HL-60 (cell line): Measurements from ENCODE around the gene ZFYVE28.

Source experiments
- DNase-seq, 2 experiments: peaks; one replicate each; pipeline ENCODE4 v3.0.0-alpha.2; 2010 to 2020; ENCODE audit warnings: low read depth in 1 of 2, low spot score in 1 of 2
- H3K27ac ChIP-seq: fragments of 250-450 bp; sonication (Bioruptor Pico); replicated peaks from 2 replicates; pipeline ENCODE4 v1.5.1; 2020; ENCODE audit warnings: mild to moderate bottlenecking, moderate library complexity
- H3K27me3 ChIP-seq: fragments of 250-450 bp; sonication (Bioruptor Pico); 2 replicates; pipeline ENCODE4 v1.5.1; 2021; ENCODE audit warnings: mild to moderate bottlenecking, moderate library complexity; ENCODE audit not compliant: insufficient read depth, poor library complexity, severe bottlenecking
- H3K4me3 ChIP-seq: replicated peaks from 2 replicates; pipeline ENCODE4 v1.5.1; 2011; ENCODE audit warnings: mild to moderate bottlenecking, control low read depth, low read length; ENCODE audit not compliant: insufficient read depth
- GABPA ChIP-seq: IDR thresholded peaks from 2 replicates; pipeline ENCODE4 v1.6.1; 2012; ENCODE audit warnings: low read depth
- POLR2AphosphoS5 ChIP-seq: IDR thresholded peaks from 2 replicates; pipeline ENCODE4 v1.6.1; 2012; ENCODE audit warnings: low read depth
- SPI1 ChIP-seq: IDR thresholded peaks from 2 replicates; pipeline ENCODE4 v1.6.1; 2012; ENCODE audit warnings: low read depth, mild to moderate bottlenecking, borderline replicate concordance
- TF ChIP-seq, protein P1 (sequence below): IDR thresholded peaks from one replicate; pipeline ENCODE4 v1.5.1; 2011; ENCODE audit warnings: low read length, control low read depth, inconsistent platforms; ENCODE audit not compliant: insufficient read depth
- TF ChIP-seq, protein P2 (sequence below): IDR thresholded peaks from 2 replicates; pipeline ENCODE4 v1.6.1; 2012; ENCODE audit warnings: low read depth; ENCODE audit not compliant: insufficient replicate concordance

Gene ZFYVE28

DNA sequence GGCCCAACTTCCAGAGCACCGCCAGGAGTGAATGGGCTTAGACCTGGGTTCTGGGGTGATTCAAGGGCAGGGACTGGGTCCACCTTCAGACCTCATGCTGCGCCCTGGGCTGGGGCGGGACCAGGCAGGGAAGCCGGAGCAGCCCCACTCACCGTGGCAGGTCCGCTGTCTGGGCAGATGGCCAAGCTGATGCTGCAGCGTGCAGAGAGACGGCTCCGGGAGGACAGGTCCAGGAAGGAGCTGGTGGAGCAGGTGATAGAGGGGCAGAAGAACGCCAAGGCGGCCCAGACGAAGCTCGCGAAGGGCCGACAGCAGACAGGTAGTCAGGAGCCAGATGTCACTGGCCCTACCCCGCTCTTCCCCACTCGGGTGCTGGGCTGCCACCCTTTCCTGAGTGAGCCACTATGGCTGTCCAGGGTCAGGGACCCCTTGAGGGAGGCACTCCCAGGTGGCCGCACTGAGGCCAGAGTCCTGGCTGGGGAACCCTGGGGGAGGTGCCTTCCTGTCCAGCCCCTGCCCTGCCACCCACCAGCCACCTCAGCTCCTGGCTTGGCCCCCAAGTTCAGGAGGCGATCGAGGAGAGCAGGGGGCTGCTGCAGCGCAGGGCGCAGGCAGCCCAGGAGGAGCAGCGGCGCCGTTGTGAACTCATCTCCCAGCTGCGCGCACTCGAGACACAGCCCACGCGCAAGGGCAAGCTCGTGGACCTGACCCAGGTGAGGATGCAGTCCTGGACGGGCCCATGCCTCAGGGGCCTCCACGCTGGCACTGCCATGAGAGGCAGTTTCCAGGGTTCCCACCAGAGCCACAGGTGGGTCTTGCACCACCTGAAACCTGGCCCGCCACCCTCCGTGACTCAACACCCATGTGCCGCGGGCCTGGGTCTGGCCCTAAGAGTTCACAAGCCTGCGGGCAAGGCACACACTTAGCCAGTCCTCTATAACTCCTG is 40.4 kb upstream of the ZFYVE28 start:
- Histone ChIP-seq H3K27me3 (no peaks in the 10 kb centered on the region), H3K27ac (no peak overlapping the region), H3K4me3 (no peak overlapping the region)
- DNase-seq: no peak
- TF ChIP-seq POLR2AphosphoS5 (no peak), SPI1 (no peak), GABPA (no peak)
- TF ChIP-seq, protein P1, sequence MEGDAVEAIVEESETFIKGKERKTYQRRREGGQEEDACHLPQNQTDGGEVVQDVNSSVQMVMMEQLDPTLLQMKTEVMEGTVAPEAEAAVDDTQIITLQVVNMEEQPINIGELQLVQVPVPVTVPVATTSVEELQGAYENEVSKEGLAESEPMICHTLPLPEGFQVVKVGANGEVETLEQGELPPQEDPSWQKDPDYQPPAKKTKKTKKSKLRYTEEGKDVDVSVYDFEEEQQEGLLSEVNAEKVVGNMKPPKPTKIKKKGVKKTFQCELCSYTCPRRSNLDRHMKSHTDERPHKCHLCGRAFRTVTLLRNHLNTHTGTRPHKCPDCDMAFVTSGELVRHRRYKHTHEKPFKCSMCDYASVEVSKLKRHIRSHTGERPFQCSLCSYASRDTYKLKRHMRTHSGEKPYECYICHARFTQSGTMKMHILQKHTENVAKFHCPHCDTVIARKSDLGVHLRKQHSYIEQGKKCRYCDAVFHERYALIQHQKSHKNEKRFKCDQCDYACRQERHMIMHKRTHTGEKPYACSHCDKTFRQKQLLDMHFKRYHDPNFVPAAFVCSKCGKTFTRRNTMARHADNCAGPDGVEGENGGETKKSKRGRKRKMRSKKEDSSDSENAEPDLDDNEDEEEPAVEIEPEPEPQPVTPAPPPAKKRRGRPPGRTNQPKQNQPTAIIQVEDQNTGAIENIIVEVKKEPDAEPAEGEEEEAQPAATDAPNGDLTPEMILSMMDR: no peak
- TF ChIP-seq, protein P2, sequence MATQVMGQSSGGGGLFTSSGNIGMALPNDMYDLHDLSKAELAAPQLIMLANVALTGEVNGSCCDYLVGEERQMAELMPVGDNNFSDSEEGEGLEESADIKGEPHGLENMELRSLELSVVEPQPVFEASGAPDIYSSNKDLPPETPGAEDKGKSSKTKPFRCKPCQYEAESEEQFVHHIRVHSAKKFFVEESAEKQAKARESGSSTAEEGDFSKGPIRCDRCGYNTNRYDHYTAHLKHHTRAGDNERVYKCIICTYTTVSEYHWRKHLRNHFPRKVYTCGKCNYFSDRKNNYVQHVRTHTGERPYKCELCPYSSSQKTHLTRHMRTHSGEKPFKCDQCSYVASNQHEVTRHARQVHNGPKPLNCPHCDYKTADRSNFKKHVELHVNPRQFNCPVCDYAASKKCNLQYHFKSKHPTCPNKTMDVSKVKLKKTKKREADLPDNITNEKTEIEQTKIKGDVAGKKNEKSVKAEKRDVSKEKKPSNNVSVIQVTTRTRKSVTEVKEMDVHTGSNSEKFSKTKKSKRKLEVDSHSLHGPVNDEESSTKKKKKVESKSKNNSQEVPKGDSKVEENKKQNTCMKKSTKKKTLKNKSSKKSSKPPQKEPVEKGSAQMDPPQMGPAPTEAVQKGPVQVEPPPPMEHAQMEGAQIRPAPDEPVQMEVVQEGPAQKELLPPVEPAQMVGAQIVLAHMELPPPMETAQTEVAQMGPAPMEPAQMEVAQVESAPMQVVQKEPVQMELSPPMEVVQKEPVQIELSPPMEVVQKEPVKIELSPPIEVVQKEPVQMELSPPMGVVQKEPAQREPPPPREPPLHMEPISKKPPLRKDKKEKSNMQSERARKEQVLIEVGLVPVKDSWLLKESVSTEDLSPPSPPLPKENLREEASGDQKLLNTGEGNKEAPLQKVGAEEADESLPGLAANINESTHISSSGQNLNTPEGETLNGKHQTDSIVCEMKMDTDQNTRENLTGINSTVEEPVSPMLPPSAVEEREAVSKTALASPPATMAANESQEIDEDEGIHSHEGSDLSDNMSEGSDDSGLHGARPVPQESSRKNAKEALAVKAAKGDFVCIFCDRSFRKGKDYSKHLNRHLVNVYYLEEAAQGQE: no peak

DNA sequence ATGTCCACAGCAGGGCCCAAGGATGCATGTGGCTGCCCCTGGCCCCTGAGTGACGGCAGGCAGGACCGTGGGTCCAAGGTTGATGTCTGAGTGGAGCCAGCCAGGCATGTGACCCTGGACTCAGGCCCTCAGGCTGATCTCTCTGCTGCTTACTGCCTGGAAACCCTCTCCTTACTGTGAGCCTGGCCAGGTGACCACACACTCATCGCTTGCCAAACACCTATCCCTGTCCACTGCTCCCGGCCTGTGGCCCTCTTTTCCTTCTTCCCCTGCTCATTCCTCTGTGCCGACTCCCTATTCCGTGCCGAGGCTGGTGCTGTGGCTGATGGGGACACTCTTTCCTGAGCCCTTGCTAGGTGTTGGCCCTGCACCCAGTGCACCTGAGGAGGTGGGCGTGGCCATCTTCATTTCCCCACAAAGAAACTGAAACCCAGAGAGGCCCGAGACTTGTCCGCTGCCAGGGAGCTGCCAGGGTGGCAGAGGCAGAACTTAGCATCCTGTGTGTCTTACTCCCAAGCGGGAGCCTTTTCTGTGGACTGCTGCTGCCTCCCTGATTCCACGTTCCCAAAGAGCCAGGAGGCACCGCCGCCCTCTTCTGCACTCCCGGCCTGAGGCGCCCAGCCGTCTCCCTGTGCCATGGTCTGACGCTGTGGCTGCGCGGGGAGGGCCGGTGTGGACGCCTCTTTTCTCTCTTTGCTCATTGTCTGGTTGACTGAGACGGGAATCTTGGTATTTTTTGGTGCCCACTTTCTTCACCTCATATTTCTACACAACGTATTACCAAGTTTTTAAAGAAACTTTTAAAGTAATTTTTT is 39.2 kb upstream of the ZFYVE28 start:
- no peak for TF ChIP-seq SPI1
- TF ChIP-seq, protein P1: no peak
- TF ChIP-seq, protein P2: no peak
- no peak for TF ChIP-seq POLR2AphosphoS5
- H3K27me3 ChIP-seq: no peaks in the 10 kb centered on the region

DNA sequence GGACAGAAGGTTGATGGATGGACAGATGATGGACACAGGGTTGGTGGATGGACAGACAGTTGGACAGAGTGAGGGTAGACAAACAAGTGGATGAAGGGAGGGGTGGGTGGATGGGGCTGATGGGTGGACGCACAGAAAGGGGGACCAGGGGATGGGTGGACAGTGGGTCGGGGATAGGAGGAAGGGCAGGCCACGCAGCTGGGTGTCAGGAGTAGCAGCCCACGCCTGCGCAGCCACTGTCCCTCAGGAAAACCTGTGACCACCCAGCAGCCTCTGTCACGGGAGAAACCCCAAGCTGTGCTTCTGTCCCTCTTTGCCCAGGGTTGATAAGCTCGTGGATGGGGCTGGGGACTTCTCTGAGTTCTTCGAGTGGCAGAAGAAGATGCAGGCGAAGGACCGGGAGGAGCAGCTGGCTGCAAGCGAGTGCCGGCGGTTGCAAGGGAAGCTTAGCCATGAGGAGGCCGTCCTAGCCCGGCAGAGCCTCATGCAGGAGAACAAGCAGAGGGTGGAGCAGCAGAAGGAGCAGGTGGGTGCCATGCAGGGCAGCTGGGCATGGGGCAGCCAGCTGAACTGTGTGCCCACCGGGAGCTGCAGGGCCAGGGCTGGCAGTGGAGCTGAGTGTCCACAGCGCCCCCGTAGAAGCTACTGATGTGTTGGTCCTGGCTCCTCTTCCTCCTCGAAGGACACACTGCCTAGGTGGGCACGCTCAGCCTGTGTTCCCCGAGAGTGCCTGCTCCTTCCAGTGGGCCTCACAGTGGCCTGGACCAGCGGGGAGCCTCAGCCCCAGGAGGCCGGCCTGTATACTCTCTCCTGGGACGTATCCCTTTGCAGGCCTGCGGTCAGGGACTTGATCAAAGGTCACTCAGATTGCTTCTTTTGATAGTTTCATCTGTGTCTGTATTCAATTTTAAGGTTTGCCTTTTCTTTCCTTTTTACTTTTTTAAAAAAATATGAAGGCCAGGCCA is 33.7 kb upstream of the ZFYVE28 start:
- DNase-seq: no peak
- TF ChIP-seq GABPA (no peak), POLR2AphosphoS5 (no peak), SPI1 (no peak)
- TF ChIP-seq, protein P1: no peak
- TF ChIP-seq, protein P2: no peak
- Histone ChIP-seq H3K27me3 (no peaks in the 10 kb centered on the region), H3K4me3 (no peak overlapping the region), H3K27ac (no peak overlapping the region)

More for the DNA sequence above, 39.2 kb upstream of the ZFYVE28 start:
- DNase-seq: no peak
- Histone ChIP-seq H3K4me3 (no peak overlapping the region), H3K27ac (no peak overlapping the region)
